ENCODE results near the gene BNIP2. TPM values are rescaled to one million over a fixed set of nuclear protein-coding genes. Genes with fewer than 3 reads are reported as not detected.

The BNIP2 gene
- total RNA-seq, 2 donors from 2014 or later = 81.6 to 110 TPM

- intact Hi-C loops (cut with DNase I) = no loop called here
Measured at GRCh38 chr15:59691194-59691805, 2.2 kb upstream of the BNIP2 start.

GRCh38 chr15:59689626-59690236, 611 bp upstream of the BNIP2 start:
- intact Hi-C loops (cut with DNase I) = no loop called here
- DNase-seq (ENCODE audit: low spot score) = peak; percentile 96

More at GRCh38 chr15:59691194-59691805, 2.2 kb upstream of the BNIP2 start:
- DNase-seq (ENCODE audit: low spot score) = no peak

- no peak for DNase-seq (ENCODE audit: low spot score)
Measured at GRCh38 chr15:59688423-59688781, 718 bp downstream of the BNIP2 start.

GRCh38 chr15:59687836-59688235, 1.3 kb downstream of the BNIP2 start:
- intact Hi-C loops (cut with DNase I) = no loop called here

More at GRCh38 chr15:59688423-59688781, 718 bp downstream of the BNIP2 start:
- intact Hi-C loops (cut with DNase I) = no loop called here

GRCh38 chr15:59686389-59686788, 2.7 kb downstream of the BNIP2 start:
- intact Hi-C loops (cut with DNase I) = no loop called here
- DNase-seq (ENCODE audit: low spot score) = no peak

More at GRCh38 chr15:59687836-59688235, 1.3 kb downstream of the BNIP2 start:
- DNase-seq (ENCODE audit: low spot score) = no peak

- DNase-seq (ENCODE audit: low spot score) = no peak
Measured at GRCh38 chr15:59685737-59686297, 3.3 kb downstream of the BNIP2 start.

GRCh38 chr15:59680870-59681269, 8.2 kb downstream of the BNIP2 start:
- intact Hi-C loops (cut with DNase I) = no loop called here
- no peak for DNase-seq (ENCODE audit: low spot score)

More at GRCh38 chr15:59685737-59686297, 3.3 kb downstream of the BNIP2 start:
- intact Hi-C loops (cut with DNase I) = no loop called here

- no peak for DNase-seq (ENCODE audit: low spot score)
Measured at GRCh38 chr15:59680346-59680745, 8.8 kb downstream of the BNIP2 start.

GRCh38 chr15:59678620-59679019, 10.5 kb downstream of the BNIP2 start:
- DNase-seq (ENCODE audit: low spot score) = no peak
- intact Hi-C loops (cut with DNase I) = loop anchor here in 1 of 2 donors (10.0 kb wide), 1 partner anchor 404 kb away; no protein-coding TSS in a partner anchor

More at GRCh38 chr15:59680346-59680745, 8.8 kb downstream of the BNIP2 start:
- intact Hi-C loops (cut with DNase I) = no loop called here

GRCh38 chr15:59678172-59678571, 10.9 kb downstream of the BNIP2 start:
- no peak for DNase-seq (ENCODE audit: low spot score)
- intact Hi-C loops (cut with DNase I) = loop anchor here in 1 of 2 donors (10.0 kb wide), 1 partner anchor 403 kb away; no protein-coding TSS in a partner anchor

GRCh38 chr15:59676565-59676964, 12.6 kb downstream of the BNIP2 start:
- intact Hi-C loops (cut with DNase I) = loop anchor here in 1 of 2 donors (10.0 kb wide), 1 partner anchor 402 kb away; no protein-coding TSS in a partner anchor
- no peak for DNase-seq (ENCODE audit: low spot score)

- intact Hi-C loops (cut with DNase I) = loop anchor here in 1 of 2 donors (10.0 kb wide), 1 partner anchor 400 kb away; no protein-coding TSS in a partner anchor
Measured at GRCh38 chr15:59674361-59674877, 14.7 kb downstream of the BNIP2 start.

GRCh38 chr15:59668556-59668955, 20.6 kb downstream of the BNIP2 start:
- no peak for DNase-seq (ENCODE audit: low spot score)
- intact Hi-C loops (cut with DNase I) = no loop called here

More at GRCh38 chr15:59674361-59674877, 14.7 kb downstream of the BNIP2 start:
- no peak for DNase-seq (ENCODE audit: low spot score)

GRCh38 chr15:59662260-59662659, 26.9 kb downstream of the BNIP2 start:
- intact Hi-C loops (cut with DNase I) = loop anchor here in 1 of 2 donors (5.0 kb wide), 1 partner anchor 955 kb away; no protein-coding TSS in a partner anchor
- no peak for DNase-seq (ENCODE audit: low spot score)

GRCh38 chr15:59659366-59659765, 29.8 kb downstream of the BNIP2 start:
- intact Hi-C loops (cut with DNase I) = no loop called here
- no peak for DNase-seq (ENCODE audit: low spot score)

- intact Hi-C loops (cut with DNase I) = no loop called here
- no peak for DNase-seq (ENCODE audit: low spot score)
Measured at GRCh38 chr15:59657635-59658125, 31.4 kb downstream of the BNIP2 start.

GRCh38 chr15:59656897-59657634, 32.1 kb downstream of the BNIP2 start, which contains the start of gene GTF2A2:
Gene GTF2A2 (minus strand): TSS chr15:59657515. CDS start chr15:59652277, 5,238 bp downstream.
- intact Hi-C loops (cut with DNase I) = no loop called here
- DNase-seq (ENCODE audit: low spot score) = peak; percentile 98

GRCh38 chr15:59654046-59654445, 35.1 kb downstream of the BNIP2 start:
- intact Hi-C loops (cut with DNase I) = no loop called here
- no peak for DNase-seq (ENCODE audit: low spot score)

GRCh38 chr15:59649603-59650002, 39.5 kb downstream of the BNIP2 start:
- DNase-seq (ENCODE audit: low spot score) = no peak
- intact Hi-C loops (cut with DNase I) = no loop called here

Data from posterior vena cava (tissue), 2 donors.